GM19438 (cell line): ENCODE measurements around the gene ARHGDIA.

Source experiments
- ATAC-seq: cut with Tn5 transposase; IDR thresholded peaks from one replicate; pipeline ENCODE4 v1.9.1; 2021; ENCODE audit warnings: low read depth; ENCODE audit not compliant: unreplicated experiment

ARHGDIA gene

GRCh38 chr17:81888988-81889595 is 18.0 kb upstream of the ARHGDIA start:
- ATAC-seq = no peak

- no peak for ATAC-seq
These were observed 17.2 kb upstream of the ARHGDIA start for GRCh38 chr17:81888105-81888987.

DNA sequence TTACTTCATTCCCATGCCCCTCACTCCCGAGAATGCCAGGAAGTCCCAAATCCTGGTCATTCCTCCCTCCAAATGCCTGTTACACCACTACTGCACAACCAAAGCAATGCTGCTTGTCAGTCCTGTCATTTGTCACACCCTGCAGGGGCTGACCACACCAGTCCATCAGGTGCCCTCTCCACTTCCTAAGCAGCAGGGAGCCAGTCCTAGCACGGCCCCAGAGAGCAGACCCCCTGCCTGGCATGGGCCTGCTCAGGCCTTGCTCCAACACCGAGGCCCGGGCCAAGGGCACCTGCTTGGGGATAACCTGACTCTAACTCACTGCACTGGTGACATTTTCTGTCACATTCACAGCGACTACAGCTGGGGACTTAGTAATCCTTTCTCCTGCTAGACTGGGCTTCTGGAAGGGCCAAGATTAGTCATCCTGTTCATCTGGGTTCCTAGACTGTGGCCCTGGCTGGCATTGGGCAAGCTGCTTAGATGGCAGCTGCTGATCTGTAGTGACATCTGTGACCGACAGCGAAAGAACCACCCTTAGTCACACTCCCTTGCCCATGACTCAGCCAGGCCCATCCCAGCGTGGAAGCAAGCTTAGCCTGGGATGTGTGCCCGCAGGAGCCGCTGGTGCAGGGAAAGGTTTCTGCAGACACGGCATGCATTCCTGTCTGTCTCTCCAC is 14.9 kb upstream of the ARHGDIA start:
- ATAC-seq = no peak

GRCh38 chr17:81885454-81885853 is 14.3 kb upstream of the ARHGDIA start:
- no peak for ATAC-seq

DNA sequence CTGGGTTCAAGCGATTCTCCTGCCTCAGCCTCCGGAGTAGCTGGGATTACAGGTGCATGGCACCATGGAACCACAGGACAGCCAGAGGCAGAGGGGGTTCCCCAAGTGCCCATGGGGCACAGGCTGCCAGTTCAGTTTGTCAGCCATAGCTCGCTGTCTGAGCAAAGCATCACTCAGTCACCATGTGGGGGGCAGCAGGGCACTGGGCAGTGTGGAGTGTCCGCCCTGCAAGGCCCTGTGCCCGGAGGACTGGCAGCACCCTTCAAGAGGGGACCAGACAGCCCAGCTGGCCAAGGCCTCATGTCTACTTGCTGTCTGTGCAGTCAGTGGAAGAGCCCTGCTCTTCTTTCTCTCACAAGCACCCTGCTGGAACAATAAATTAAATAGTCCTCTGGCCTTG is 13.8 kb upstream of the ARHGDIA start:
- no peak for ATAC-seq

DNA sequence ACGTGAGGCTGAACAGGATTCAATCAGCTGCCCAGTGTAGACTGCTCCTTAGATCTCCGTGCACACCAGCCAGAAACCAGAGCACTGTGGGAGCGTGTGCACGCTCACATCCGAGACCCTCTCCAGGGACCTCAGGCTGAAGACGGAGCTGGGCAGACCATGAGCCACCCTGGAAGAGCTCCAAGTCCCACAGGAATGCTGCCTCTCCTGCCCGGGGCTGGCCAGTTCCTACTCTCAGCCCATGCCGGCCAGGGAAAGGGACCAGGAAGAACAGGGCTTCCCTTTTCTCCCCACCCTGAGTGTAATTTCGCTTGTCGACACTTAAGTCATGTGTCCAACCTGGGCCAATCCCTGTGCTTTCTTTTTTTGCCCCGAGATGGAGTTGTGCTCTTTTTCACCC is 13.4 kb upstream of the ARHGDIA start:
- ATAC-seq = no peak

DNA sequence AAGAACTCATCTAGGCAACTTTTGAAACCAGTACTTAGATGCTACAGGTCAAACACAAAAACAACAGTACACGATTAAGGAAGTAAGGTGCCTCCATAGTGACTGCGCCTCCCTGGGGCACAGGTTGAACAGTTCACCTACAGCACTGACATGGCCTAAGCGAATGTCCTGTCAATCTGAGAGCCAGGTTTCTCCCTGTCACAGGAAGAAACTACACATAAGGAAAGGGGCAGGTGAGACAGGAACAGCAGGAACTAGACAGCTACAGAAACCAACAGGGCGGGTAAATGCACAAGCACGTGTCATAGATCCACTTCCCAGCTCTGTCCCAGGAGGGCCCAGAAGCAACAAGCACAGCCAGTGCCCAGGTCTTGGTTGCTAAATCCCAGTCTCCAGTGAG is 8.0 kb upstream of the ARHGDIA start:
- no peak for ATAC-seq

DNA sequence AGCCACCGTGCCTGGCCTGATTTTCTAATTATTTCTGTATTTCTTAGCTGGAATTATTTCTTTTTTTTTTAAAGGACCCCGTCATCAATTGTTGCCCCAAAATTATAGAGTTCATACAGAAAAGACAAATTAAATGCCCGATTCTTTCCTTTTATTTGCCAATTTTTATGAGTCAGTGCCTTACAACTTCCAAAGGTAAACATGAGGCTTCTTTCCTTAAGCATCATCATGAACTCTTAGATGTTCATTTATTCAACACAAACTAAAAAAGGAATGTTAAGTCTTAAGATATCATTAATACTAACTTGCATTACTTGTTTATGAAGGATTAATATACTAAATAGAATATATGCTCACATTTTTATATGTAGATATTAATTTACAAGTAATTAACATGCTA is 7.2 kb upstream of the ARHGDIA start:
- no peak for ATAC-seq

- ATAC-seq = no peak
These were observed 6.4 kb upstream of the ARHGDIA start for GRCh38 chr17:81877569-81877968.

- ATAC-seq = no peak
These were observed 472 bp upstream of the ARHGDIA start for GRCh38 chr17:81871387-81872230.

GRCh38 chr17:81870131-81870980 is 781 bp downstream of the ARHGDIA start:
- ATAC-seq = no peak

GRCh38 chr17:81869221-81870130 is 1.7 kb downstream of the ARHGDIA start:
- no peak for ATAC-seq

- no peak for ATAC-seq
These were observed 2.4 kb downstream of the ARHGDIA start for GRCh38 chr17:81868674-81869220.

DNA sequence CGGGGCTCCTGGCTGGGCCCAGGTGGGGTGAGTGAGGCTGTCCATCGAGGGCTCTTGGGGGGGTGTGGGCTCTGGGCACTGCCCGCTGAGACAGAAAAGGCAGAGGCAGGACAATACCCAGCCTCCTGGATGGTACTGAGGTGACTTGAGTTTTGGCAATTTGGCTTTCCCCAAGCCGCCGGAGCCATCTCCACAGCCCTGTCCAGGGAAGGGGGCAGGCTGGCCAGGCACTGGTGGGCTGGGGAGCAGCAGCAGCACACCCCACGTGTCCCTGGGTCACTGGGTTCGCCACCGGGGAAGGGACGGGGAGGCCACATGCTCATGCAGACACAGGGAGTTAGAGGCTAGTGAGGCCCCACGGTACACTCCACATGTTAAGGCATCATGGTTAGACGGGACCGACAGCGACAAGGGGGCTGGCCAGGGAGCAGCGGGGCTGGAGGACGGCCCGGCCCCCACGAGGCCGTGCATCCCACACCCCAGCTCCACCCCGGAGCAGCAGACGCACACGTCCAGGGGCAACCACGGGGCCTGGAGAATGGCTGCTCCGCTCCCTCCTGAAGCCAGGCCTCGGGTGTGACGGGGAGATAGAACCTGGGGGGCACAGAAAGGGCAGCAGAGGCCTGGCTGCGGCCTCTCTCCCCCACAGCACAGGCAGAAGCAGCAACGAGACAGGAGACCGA is 3.0 kb downstream of the ARHGDIA start:
- ATAC-seq = no peak

- no peak for ATAC-seq
These were observed 3.8 kb downstream of the ARHGDIA start for GRCh38 chr17:81867170-81867990.

DNA sequence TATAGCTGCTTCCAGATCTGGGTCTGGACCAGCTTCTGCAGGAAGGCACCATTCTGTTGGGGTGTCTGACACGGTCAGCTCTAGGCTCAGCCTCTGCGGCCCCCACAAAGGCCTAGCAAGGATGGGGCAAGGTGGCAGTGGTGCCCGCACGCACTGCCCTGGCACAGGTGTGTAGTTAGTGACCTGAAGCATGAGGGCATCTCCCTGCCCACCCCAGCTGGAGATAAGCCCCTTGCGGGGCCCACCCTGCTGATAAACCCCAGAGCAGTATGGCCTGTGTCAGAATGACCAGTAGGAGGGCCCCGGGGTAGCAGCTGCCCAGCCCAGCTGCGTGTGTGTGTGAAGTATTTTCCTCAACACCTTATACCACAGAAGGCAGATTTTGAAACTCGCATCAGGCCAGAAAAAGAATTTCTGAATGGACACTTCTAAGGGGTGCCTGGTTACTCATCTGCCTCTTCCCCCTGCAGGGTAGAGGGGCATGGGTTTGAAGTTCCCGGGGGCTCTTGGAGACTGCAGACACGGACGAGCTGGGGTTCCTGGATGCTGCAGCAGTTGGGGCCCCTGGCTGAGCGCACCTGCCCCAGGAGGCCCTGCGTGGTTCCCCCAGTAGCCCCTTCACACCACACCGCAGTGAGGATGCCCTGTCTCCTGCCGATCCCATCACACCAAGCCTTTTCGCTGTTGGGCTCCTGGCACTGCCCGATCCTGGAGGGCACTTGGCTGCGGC is 4.5 kb downstream of the ARHGDIA start:
- no peak for ATAC-seq
